AG09319 (cell line): ENCODE measurements around the gene ZBTB24.
A peak's percentile ranks its signal among the peaks of the same experiment; 100 is the strongest.

Source experiments
- DNase-seq: peaks from one replicate; pipeline ENCODE4 v3.0.0-alpha.2; 2010; ENCODE audit warnings: low read depth; ENCODE audit errors: extremely low read depth
- TF ChIP-seq, protein P1 (sequence below): IDR thresholded peaks from 2 replicates; pipeline ENCODE4 v1.5.1; 2011; ENCODE audit warnings: low read depth, mild to moderate bottlenecking, inconsistent platforms, low read length, moderate library complexity

The ZBTB24 gene

GRCh38 chr6:109441069-109441816 is 41.8 kb downstream of the ZBTB24 start:
- no peak for DNase-seq
- TF ChIP-seq, protein P1, sequence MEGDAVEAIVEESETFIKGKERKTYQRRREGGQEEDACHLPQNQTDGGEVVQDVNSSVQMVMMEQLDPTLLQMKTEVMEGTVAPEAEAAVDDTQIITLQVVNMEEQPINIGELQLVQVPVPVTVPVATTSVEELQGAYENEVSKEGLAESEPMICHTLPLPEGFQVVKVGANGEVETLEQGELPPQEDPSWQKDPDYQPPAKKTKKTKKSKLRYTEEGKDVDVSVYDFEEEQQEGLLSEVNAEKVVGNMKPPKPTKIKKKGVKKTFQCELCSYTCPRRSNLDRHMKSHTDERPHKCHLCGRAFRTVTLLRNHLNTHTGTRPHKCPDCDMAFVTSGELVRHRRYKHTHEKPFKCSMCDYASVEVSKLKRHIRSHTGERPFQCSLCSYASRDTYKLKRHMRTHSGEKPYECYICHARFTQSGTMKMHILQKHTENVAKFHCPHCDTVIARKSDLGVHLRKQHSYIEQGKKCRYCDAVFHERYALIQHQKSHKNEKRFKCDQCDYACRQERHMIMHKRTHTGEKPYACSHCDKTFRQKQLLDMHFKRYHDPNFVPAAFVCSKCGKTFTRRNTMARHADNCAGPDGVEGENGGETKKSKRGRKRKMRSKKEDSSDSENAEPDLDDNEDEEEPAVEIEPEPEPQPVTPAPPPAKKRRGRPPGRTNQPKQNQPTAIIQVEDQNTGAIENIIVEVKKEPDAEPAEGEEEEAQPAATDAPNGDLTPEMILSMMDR = peak; percentile 18

GRCh38 chr6:109440331-109441068 is 42.5 kb downstream of the ZBTB24 start, which contains the start of the genes PPIL6 and SMPD2:
Gene PPIL6, minus strand, starts transcription at chr6:109440628. Its CDS starts 38 bp downstream, at chr6:109440590.
Gene SMPD2, plus strand, starts transcription at chr6:109440724. Its CDS starts 398 bp downstream, at chr6:109441122.
- TF ChIP-seq, protein P1 = peak; percentile 16

DNA sequence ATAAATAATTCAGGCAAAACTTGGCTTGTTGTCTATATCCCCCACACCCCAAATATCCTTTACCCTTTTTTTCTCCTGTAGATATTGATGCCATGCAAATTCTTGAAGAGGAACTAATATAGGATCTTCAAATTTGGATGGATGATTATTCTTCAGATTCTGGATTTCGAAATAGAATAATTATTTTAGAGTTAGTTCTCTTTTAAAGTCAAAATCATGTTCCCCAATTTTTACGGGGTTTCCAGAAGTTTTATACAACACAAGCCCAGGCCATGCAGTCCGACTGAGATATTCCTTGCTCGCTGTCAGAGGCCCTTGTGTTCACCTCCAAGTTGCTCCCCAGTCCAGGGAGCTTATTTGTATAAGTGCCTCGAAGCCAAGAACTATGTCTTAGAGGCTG is 47.0 kb downstream of the ZBTB24 start:
- no peak for DNase-seq
- TF ChIP-seq, protein P1 = no peak

More at GRCh38 chr6:109440331-109441068, 42.5 kb downstream of the ZBTB24 start, which contains the start of the genes PPIL6 and SMPD2:
- DNase-seq = peak; percentile 75

- TF ChIP-seq, protein P1 = no peak
Measured at GRCh38 chr6:109434456-109434855, 48.6 kb downstream of the ZBTB24 start.

GRCh38 chr6:109429496-109429895 is 53.5 kb downstream of the ZBTB24 start:
- TF ChIP-seq, protein P1 = no peak
- no peak for DNase-seq

More at GRCh38 chr6:109434456-109434855, 48.6 kb downstream of the ZBTB24 start:
- no peak for DNase-seq

DNA sequence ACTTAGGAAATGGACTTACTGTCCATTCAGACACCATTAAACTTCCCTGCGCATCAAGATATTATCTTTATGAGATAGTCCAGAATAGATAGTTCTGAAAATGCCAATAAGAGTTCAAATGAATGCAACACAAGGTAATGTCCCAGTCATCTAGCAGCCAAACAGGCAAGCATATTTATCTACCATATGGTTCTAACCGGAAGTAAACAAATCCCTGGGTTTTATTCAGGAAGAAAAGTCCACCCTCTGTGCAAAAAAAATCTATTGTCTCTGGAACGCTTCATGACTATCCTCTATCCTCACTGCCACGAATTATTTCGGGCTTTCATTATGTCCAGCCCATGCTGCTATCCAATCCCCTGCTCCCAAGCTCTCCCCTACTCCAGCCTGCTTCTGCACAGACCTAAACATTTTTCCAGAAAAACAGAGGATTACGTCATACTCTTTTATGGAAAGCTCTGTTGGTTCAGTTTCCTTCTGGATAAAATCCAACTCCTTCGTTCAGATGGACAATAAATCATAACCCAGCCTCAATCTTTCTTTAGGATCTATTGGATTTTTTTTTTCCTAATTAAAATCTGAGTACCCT is 54.0 kb downstream of the ZBTB24 start:
- TF ChIP-seq, protein P1 = no peak
- DNase-seq = peak; percentile 25
